HG03432 (cell line): ENCODE results near the gene HLA-E.
"Not testable (repeated sequence)": the region's sequence is repeated elsewhere in the genome, so short reads cannot be mapped to it uniquely, and the experiment has no call there.

Experiments used
- ATAC-seq: cut with Tn5 transposase; IDR thresholded peaks from one replicate; pipeline ENCODE4 v1.9.1; 2021; ENCODE audit warnings: mild to moderate bottlenecking, moderate library complexity; ENCODE audit not compliant: unreplicated experiment

The HLA-E gene

GRCh38 chr6:30480536-30481156 is 8.7 kb upstream of the HLA-E start:
- ATAC-seq: no peak

- ATAC-seq: no peak
Measured at GRCh38 chr6:30481211-30481964, 7.9 kb upstream of the HLA-E start.

GRCh38 chr6:30481965-30482644 is 7.2 kb upstream of the HLA-E start:
- not testable (repeated sequence) for ATAC-seq

GRCh38 chr6:30483677-30484279 is 5.5 kb upstream of the HLA-E start:
- no peak for ATAC-seq

DNA sequence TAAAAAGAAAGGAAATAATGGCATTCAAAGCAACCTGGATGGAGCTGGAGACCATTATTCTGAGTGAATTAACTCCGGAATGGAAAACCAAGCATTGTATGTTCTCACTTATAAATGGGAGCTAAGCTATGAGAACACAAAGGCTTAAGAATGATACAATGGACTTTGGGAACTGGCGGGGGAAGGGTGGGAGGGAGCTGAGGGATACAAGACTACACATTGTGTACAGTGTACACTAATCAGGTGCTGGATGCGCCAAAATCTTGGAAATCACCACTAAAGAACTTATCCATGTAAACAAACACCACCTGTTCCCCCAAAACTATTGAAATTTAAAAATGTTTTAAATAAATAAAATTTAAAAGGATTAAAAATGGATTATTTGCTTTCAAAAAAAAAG is 4.1 kb upstream of the HLA-E start:
- ATAC-seq: no peak

GRCh38 chr6:30487926-30488325 is 1.4 kb upstream of the HLA-E start:
- ATAC-seq: no peak

DNA sequence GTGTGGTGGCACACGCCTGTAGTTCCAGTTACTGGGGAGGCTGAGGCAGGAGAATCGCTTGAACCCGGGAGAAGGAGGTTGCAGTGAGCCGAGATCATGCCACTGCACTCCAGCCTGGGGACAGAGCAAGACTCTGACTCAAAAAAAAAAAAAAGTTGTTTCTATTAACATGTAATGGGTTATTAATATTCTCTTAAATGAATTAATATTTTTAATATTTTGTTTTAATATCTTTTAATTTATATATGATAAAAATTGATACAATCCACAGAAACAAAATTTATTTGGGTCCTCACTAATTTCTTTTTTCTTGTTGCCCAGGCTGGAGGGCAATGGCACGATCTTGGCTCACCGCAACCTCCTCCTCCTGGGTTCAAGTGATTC is 620 bp upstream of the HLA-E start:
- ATAC-seq: not testable (repeated sequence)

- ATAC-seq: peak; percentile 40
Measured at GRCh38 chr6:30490026-30490876, 942 bp downstream of the HLA-E start.

GRCh38 chr6:30491291-30491953 is 2.1 kb downstream of the HLA-E start:
- ATAC-seq: not testable (repeated sequence)

DNA sequence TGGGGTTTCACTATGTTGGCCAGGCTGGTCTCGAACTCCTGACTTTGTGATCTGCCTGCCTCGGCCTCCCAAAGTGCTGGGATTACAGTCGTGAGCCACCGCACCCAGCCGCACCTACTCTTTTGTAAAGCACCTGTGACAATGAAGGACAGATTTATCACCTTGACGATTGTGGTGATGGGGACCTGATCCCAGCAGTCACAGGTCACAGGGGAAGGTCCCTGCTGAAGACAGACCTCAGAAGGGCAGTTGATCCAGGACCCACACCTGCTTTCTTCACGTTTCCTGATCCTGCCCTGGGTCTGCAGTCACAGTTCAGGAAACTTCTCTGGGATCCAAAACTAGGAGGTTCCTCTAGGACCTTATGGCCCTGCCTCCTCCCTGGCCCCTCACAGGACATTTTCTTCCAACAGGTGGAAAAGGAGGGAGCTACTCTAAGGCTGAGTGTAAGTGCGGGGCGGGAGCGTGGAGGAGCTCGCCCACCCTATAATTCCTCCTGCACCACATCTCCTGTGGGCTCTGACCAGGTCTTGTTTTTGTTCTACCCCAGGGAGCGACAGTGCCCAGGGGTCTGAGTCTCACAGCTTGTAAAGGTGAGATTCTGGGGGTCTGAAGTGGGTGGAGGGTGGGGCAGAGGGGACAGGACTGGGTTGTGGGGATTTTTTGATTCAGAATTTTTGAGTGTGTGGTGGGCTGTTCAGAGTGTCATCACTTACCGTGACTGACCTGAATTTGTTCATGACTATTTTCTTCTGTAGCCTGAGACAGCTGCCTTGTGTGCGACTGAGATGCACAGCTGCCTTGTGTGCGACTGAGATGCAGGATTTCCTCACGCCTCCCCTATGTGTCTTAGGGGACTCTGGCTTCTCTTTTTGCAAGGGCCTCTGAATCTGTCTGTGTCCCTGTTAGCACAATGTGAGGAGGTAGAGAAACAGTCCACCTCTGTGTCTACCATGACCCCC is 3.0 kb downstream of the HLA-E start:
- ATAC-seq: no peak

DNA sequence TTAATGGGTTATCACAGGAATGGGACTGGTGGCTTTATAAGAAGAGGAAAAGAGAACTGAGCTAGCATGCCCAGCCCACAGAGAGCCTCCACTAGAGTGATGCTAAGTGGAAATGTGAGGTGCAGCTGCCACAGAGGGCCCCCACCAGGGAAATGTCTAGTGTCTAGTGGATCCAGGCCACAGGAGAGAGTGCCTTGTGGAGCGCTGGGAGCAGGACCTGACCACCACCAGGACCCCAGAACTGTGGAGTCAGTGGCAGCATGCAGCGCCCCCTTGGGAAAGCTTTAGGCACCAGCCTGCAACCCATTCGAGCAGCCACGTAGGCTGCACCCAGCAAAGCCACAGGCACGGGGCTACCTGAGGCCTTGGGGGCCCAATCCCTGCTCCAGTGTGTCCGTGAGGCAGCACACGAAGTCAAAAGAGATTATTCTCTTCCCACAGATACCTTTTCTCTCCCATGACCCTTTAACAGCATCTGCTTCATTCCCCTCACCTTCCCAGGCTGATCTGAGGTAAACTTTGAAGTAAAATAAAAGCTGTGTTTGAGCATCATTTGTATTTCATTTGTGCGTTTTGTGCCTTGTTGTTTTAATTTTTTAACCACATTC is 4.4 kb downstream of the HLA-E start:
- ATAC-seq: no peak

DNA sequence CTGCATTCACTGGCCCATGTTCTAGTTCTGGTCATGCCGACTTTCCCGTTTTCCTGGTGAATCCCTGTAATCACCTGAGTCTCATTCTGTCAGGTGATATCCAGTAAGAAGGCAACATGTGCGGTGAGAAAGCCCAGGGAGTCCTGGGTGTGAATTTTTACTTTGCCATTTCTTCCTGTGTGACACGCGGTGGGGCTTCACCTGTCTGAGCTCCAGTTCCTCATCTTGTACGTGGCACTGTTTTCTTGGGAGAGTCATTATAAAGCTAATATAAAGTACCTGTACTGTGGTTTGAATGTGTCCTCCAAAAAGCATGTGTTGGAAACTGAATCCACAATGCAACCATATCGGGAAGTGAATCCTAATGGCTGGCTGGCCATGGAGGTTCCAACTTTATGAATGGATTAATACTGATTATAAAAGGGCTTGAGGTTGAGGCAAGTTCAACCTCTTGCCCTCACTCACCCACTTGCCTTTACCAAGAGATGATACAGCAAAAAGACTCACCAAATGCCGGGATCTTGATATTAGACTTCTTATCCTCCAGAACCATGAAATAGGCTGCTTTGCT is 5.1 kb downstream of the HLA-E start:
- ATAC-seq: no peak

GRCh38 chr6:30495060-30495459 is 5.8 kb downstream of the HLA-E start:
- not testable (repeated sequence) for ATAC-seq

DNA sequence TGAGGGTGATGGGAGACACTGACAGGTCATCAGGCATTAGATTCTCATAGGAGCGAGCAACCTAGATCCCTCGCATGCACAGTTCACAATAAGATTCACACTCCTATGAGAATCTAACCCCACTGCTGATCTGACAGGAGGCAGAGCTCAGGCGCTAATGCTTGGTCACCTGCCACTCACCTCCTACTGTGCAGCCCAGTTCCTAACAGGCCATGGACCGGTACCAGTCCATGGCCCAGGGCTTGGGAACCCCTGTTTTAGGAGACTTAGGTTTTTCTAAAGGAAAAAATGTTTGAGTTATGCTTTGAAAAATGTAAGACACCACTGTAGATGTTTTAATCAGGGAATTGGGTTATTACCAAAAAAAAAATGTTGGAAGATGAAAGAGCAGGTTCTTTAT is 6.7 kb downstream of the HLA-E start:
- no peak for ATAC-seq

DNA sequence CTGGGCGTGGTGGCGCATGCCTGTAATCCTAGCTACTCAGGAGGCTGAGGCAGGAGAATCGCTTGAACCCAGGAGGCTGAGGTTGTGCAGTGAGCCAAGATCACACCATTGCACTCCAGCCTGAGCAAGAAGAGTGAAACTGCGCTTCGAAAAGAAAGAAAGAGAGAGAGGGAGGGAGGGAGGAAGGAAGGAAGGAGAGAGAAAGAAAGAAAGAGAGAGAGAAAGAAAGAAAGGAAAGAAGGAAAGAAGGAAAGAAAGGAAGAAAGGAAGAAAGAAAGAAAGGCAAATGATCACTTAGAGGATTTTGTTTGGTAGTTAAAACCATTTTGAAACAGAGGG is 7.9 kb downstream of the HLA-E start:
- ATAC-seq: not testable (repeated sequence)

DNA sequence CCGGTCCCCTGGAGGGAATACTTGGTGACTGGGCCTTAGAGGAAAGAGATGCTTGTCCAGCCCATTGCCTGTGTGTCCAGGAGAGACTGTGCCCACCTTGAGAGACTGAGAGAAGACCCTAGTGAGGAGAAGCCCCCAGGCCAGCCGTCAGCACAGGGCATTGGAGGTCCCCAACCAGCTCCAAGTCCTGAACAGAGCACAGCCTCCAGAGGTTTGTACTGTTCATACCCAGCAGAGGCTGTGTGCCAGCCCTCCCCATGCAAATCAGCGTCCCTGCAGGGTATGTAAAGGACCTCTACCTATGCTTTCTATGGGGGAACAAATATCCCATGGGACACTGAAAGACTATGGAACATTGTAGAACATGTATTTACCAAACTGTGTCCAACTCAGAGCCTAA is 8.4 kb downstream of the HLA-E start:
- ATAC-seq: no peak

DNA sequence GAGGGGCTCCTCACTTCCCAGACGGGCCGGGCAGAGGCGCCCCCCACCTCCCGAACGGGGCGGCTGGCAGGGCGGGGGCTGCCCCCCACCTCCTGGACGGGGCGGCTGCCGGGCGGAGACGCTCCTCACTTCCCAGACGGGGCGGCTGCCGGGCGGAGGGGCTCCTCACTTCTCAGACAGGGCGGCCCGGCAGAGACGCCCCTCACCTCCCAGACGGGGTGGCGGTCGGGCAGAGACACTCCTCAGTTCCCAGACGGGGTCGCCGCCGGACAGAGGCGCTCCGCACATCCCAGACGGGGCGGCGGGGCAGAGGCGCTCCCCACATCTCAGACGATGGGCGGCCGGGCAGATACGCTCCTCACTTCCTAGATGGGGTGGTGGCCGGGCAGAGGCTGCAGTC is 9.4 kb downstream of the HLA-E start:
- ATAC-seq: not testable (repeated sequence)
